HPDE6-E6E7 (cell line): ENCODE measurements around the gene ZNF224.
"Not testable (repeated sequence)": the region's sequence is repeated elsewhere in the genome, so short reads cannot be mapped to it uniquely, and the experiment has no call there.

Source experiments
- DNase-seq: peaks from one replicate; pipeline ENCODE4 v3.0.0; 2011; ENCODE audit warnings: missing footprints; ENCODE audit errors: extremely low spot score

ZNF224 gene

GRCh38 chr19:44093931-44094765, at the start of gene ZNF224:
ZNF224 (plus strand) TSS chr19:44094361; CDS start chr19:44097874, 3,513 bp downstream.
- DNase-seq = peak; percentile 92

- DNase-seq = peak; percentile 29
Observed at GRCh38 chr19:44050740-44051649, 43.2 kb upstream of the ZNF224 start.

- DNase-seq = peak; percentile 99
Observed at GRCh38 chr19:44051650-44052402, 42.3 kb upstream of the ZNF224 start, which contains the start of gene ZNF223. ZNF223 (plus strand) TSS chr19:44052036; CDS start chr19:44055177, 3,141 bp downstream.

GRCh38 chr19:44055870-44056269, 38.3 kb upstream of the ZNF224 start:
- DNase-seq = no peak

- DNase-seq = no peak
Observed at GRCh38 chr19:44059229-44059628, 34.9 kb upstream of the ZNF224 start.

- no peak for DNase-seq
Observed at GRCh38 chr19:44061038-44061437, 33.1 kb upstream of the ZNF224 start.

- DNase-seq = no peak
Observed at GRCh38 chr19:44066305-44066704, 27.9 kb upstream of the ZNF224 start.

- DNase-seq = no peak
Observed at GRCh38 chr19:44069415-44069814, 24.7 kb upstream of the ZNF224 start.

- DNase-seq = peak; percentile 94
Observed at GRCh38 chr19:44071824-44072542, 22.2 kb upstream of the ZNF224 start, which contains the start of gene ZNF284. ZNF284 (plus strand) TSS chr19:44072159; CDS start chr19:44076390, 4,231 bp downstream.

GRCh38 chr19:44072543-44073401, 21.4 kb upstream of the ZNF224 start:
- DNase-seq = no peak

- no peak for DNase-seq
Observed at GRCh38 chr19:44076325-44076724, 17.8 kb upstream of the ZNF224 start.

- no peak for DNase-seq
Observed at GRCh38 chr19:44092108-44092507, 2.1 kb upstream of the ZNF224 start.

GRCh38 chr19:44107751-44108150, 13.6 kb downstream of the ZNF224 start:
- no peak for DNase-seq

GRCh38 chr19:44109458-44109857, 15.3 kb downstream of the ZNF224 start:
- no peak for DNase-seq

GRCh38 chr19:44111910-44112463, 17.8 kb downstream of the ZNF224 start:
- DNase-seq = peak; percentile 36

GRCh38 chr19:44112802-44113137, 18.6 kb downstream of the ZNF224 start:
- DNase-seq = no peak

GRCh38 chr19:44113138-44113783, 19.1 kb downstream of the ZNF224 start, which contains the start of gene ZNF225:
ZNF225 (plus strand) TSS chr19:44113399; CDS start chr19:44115828, 2,429 bp downstream.
- peak; percentile 94 for DNase-seq

- no peak for DNase-seq
Observed at GRCh38 chr19:44113784-44114390, 19.7 kb downstream of the ZNF224 start.

GRCh38 chr19:44121162-44121561, 27.0 kb downstream of the ZNF224 start:
- not testable (repeated sequence) for DNase-seq
